Brain microvascular endothelial cell (primary cell): ENCODE measurements around the gene CYS1.

Experiments used
- DNase-seq: peaks from one replicate; pipeline ENCODE4 v3.0.0-alpha.2; 2020
- H3K27ac ChIP-seq: fragments of 250-450 bp; sonication (Bioruptor Pico); 2 replicates; pipeline ENCODE4 v1.5.1; 2020; ENCODE audit warnings: mild to moderate bottlenecking, moderate library complexity
- H3K27me3 ChIP-seq: fragments of 250-450 bp; sonication (Bioruptor Pico); replicated peaks from 2 replicates; pipeline ENCODE4 v1.5.1; 2020; ENCODE audit warnings: mild to moderate bottlenecking
- H3K36me3 ChIP-seq: fragments of 250-450 bp; sonication (Bioruptor Pico); replicated peaks from 2 replicates; pipeline ENCODE4 v1.5.1; 2020; ENCODE audit warnings: mild to moderate bottlenecking
- H3K4me3 ChIP-seq: 2 replicates; pipeline ENCODE4 v1.5.1; 2011; ENCODE audit warnings: low read depth, mild to moderate bottlenecking, control low read depth, low read length, moderate library complexity
- CTCF ChIP-seq: IDR thresholded peaks from 2 replicates; pipeline ENCODE4 v1.5.1; 2011; ENCODE audit warnings: low read depth, mild to moderate bottlenecking, moderate library complexity, low read length, control low read depth, inconsistent platforms; ENCODE audit errors: missing control alignments
- in situ Hi-C: cut with HindIII; loops from 2 replicates; pipeline ENCODE4 v1.10.0; 2017; ENCODE audit warnings: low sequenced_read_pairs, low pct_ligation_motif_present

CYS1 gene

GRCh38 chr2:10079870-10080535 is at the start of gene CYS1:
CYS1 (minus strand) TSS chr2:10080411; CDS start chr2:10080223, 188 bp downstream.
- Histone ChIP-seq H3K27me3 (peaks cover 57% of the 10 kb centered on the region), H3K27ac (no peak within 1 kb of the TSS), H3K4me3 (peak within 1 kb of the TSS; percentile 37), H3K36me3 (no peaks in the 10 kb centered on the region)
- no peak for TF ChIP-seq CTCF
- in situ Hi-C loops: no loop called here
- no peak for DNase-seq

GRCh38 chr2:10129490-10129889 is 49.3 kb upstream of the CYS1 start:
- Histone ChIP-seq H3K4me3 (no peak overlapping the region), H3K27ac (no peak overlapping the region), H3K36me3 (no peaks in the 10 kb centered on the region), H3K27me3 (no peaks in the 10 kb centered on the region)
- in situ Hi-C loops: no loop called here
- TF ChIP-seq CTCF: no peak
- DNase-seq: no peak

GRCh38 chr2:10128420-10128819 is 48.2 kb upstream of the CYS1 start:
- no peaks in the 10 kb centered on the region for H3K36me3 ChIP-seq
- in situ Hi-C loops: no loop called here
- TF ChIP-seq CTCF: no peak
- no peak overlapping the region for H3K27ac ChIP-seq
- H3K4me3 ChIP-seq: no peak overlapping the region
- no peak for DNase-seq
- no peaks in the 10 kb centered on the region for H3K27me3 ChIP-seq

- H3K36me3 ChIP-seq: no peaks in the 10 kb centered on the region
- no peaks in the 10 kb centered on the region for H3K27me3 ChIP-seq
- H3K27ac ChIP-seq: no peak overlapping the region
- H3K4me3 ChIP-seq: no peak overlapping the region
- in situ Hi-C loops: no loop called here
- TF ChIP-seq CTCF: no peak
- peak; percentile 31 for DNase-seq
Observed at GRCh38 chr2:10126632-10127026, 46.4 kb upstream of the CYS1 start.

- Histone ChIP-seq H3K36me3 (no peaks in the 10 kb centered on the region), H3K4me3 (no peak overlapping the region), H3K27ac (no peak overlapping the region), H3K27me3 (no peaks in the 10 kb centered on the region)
- in situ Hi-C loops: no loop called here
- TF ChIP-seq CTCF: no peak
- DNase-seq: no peak
Observed at GRCh38 chr2:10125842-10126631, 45.8 kb upstream of the CYS1 start.
